HG03139 (cell line): ENCODE measurements around the gene JAG1.

ENCODE experiments used
- ATAC-seq: cut with Tn5 transposase; IDR thresholded peaks from one replicate; pipeline ENCODE4 v1.9.1; 2021; ENCODE audit not compliant: unreplicated experiment

JAG1 gene

DNA sequence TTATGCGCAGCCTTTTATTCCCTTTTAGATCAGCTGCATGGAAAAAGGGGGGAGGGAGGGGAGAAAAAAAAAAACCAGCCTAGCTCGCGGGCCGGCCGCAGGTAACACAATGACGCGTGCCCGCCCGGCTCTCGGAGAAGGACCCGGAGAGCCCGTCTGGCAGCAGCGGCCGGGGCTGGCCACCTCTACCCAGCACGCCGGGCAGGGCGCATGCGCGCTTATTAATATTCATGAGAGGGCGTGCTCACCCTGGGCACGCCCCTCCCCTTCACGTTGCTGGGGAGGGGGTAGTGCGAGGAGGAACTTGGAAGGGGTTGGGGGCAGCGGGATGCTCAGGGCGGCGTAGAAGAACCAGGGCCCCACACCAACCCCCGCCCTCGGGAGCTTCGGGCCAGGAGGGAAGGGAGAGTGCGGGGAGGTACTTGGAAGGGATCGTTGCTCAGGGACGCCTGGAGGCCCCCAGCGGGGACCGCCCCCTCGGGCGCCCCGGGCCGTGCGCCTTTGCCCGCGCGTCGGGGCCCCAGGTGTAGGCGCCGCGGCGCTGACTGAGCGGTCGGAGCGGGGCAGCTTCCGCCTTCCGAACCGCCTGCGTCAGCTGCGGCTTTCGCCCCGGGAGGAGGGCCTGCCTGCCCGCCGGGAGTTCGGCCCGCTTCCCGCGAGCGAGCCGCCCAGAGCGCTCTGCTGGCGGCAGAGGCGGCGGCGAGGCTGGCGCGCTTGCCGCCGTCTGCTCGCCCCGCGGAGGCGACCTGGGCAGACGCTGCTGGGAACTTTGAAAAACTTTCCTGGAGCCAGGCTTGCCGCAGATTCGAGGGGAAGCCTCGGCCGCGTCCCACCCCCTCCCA lies at the start of gene JAG1:
JAG1 (minus strand) TSS at position 158 of the 842 bp plus-strand sequence. CDS start 469 bp downstream, outside the sequence.
- peak; percentile 48 for ATAC-seq

DNA sequence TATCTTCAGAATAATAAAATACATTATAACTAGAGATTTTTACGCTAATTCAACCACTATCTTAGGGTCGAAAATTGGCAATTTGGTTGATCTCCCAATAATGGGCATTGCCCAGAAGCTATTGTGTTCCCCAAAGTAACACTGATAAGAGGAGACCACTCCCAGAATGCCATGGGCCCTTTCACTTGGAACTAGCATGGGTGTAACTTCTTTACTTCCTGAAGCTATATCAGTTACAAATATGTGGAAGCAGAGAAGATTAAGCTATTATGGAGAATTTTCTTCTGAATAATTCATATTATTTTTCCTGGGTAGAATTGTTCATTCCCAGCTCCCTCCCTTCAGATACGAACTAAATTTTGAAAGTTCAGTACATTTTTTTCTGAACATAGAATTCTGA lies 48.2 kb upstream of the JAG1 start:
- no peak for ATAC-seq

DNA sequence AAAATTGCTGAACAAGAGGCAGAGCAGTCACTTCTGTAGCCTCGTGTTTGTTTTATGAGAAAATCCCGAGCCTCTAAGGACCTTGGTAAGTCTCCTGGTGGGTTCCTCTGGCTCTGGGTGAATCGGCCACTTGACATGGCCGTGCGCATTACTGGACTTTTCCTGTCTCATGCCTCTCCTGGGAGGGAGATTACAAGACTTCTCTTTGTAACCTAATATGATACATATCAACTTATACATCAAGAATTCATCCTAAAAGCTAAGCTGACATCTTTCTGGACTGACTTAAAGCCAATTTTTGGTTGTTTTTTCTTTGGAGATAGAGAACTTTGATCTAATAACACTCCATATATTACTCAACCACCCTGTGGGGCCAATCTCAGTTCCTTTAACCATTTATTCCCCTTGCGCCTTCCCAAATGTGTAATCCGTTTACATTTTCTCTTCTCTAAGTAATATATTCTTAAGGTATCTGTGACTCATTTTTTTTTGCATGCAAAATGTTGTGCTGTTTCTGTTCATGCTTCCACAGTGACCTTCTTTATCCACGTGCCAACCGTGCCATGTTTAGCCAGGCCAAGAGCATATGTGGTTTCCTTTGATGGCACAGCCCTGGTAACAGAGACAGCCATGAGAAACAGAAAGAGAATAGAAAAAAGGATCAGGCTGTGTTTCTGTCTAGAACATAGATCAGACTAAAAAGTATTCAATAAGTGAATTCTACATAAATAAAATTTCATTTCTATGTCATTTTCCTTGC lies 47.5 kb upstream of the JAG1 start:
- ATAC-seq = no peak

DNA sequence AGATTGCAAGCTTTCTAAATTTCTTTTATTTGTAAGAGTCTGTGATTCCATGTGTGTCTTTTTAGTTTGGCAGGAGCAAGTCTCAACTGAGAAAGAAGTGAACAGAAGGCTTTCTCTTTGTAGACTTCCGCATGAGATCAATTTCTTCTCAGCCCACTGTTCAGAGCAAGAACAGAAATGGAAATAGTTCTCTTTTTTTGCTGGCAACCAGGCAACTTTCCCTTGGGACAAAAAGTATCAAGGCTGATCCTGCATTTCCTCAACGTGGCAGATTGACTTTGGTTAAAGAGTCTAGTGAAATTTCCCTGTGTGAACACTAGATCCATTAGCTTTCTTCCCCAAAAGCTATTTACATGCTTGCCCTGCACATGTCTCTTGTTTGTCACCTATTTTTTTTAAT lies 46.8 kb upstream of the JAG1 start:
- no peak for ATAC-seq

DNA sequence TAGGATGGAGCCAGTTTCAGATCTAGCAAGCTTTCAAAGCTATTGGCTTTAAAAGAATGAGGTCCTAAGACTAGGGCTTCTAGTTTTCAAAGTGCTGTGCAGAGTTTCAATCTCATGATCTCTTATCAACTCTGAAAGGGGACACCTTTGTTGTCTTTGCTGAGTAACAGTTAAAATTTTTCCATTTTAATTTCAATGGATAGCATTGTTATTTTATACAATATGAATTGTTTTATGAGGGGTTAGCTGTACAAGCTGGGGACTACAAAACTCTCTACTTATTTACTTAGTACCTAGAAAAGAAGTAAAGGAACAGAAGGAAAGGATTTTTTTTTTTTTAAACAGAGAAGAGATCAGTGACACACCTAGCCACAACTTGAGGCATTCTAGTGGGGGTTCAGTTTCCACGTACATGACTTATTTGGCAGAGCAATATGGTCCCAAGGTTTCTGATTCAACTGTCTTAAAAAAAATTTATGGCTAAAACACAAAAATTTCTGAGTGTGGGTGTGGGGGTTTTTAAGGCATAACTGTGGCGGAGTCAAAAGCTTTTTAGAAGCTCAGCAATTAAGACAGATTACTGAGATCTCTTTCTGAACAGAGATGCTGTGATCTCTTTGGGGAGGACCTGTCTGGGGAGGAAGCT lies 46.1 kb upstream of the JAG1 start:
- ATAC-seq = no peak

DNA sequence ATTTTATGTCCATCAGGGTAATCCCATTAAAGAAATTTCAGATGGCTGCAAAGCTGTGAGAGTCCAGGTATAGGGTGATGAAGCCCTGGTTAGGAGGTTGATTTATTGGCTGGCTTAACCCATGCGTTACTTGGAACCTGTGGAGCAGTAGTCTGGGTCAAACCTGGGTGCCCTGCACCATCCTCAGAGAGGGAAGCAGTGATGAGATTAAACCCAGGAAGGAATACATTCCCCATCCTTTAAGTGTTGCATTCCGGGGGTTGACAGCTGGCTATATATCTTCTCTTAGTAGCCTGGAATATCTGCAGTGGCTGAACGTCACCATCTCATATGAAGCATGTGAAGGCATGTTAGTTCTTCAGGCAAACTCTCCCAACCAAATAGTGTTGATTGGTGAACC lies 44.9 kb upstream of the JAG1 start:
- no peak for ATAC-seq

DNA sequence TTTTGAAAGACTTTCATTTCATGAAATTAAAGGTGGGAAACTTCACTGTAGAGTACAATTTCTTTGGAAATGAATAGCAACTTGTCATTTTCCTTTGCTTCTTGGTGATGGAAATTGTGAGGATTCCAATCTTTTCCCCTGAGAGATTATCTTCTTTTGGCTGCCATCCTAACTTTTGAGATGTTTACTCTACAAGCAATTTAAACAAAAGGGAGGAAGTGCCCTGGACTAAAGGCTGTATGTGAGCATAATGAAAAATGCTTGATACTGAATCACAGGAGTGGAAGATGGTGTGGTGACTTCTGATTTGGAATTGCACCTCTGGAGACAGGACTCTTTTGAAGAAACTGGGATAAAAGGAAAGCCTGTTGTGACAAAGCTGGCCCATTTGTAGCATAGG lies 43.1 kb upstream of the JAG1 start:
- no peak for ATAC-seq

DNA sequence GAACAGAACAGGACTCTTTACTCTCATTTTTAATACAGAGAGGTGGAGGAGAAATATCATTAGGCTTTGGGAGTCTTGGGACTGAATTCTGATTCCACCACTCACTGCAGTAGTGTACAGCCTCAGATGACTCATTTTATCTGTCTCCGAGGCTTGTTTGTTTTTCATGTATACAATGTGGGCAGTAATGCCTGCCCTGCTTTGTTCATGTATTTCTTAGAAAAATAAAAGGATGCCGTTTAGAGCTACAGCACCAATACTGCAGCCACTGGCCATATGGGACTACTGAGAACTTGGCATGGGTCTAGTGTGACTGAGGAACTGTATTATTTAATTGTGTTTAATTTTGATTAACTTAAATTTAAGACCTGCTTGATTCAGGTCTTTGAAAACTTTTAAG lies 41.2 kb upstream of the JAG1 start:
- no peak for ATAC-seq

DNA sequence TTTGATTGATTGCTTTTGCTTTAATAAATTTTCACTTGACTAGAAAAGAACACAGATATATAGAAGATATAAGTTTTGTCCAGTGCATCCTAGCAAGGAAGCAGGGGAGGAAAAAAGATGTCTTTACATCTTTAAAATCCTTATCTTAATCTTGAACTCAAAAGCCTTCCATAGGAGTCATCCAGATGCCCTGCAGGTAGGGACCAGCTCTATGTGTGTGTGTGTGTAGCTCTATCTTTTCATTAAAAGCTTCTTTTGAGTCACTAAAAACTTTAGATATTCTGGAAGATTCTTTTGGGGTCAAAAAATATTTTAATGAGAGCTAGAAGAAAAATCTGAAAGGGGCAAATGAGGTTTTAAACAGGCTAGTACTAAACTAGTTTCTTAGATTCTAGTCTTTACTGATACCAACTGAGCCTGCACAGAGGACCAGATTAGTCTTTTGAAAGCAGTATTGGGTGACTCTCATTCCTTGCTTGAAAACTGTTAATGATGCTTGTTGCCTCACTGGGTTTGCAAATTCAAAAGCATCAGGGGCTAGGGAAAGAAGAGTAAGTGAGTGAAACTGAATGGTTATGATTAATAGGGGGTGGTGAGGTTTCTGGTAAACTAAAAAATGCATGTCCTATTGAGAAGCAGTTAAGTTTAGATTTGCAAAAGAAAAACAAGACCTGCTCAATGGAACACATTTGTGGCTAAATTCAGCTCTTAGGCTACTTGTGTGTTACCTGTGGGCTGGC lies 40.6 kb upstream of the JAG1 start:
- no peak for ATAC-seq

DNA sequence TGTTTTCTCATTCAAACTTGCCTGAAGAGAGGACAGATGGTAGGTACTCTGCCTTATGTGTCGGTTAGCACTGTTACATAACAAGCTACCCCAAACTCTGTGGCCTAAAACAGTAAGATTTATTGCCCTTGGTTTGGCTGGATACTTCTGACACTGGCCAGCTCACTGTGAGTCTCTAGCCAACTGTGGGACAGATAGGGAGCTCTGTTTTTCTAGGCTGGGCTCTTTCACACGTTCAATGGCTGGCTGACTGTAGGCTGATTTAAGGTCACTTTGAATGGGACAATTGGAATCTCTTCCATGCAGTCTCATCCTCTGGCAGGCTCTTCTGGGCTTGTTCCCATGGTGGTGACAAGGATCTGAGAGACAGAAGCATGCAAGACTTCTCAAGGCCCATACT lies 39.4 kb upstream of the JAG1 start:
- ATAC-seq = no peak

DNA sequence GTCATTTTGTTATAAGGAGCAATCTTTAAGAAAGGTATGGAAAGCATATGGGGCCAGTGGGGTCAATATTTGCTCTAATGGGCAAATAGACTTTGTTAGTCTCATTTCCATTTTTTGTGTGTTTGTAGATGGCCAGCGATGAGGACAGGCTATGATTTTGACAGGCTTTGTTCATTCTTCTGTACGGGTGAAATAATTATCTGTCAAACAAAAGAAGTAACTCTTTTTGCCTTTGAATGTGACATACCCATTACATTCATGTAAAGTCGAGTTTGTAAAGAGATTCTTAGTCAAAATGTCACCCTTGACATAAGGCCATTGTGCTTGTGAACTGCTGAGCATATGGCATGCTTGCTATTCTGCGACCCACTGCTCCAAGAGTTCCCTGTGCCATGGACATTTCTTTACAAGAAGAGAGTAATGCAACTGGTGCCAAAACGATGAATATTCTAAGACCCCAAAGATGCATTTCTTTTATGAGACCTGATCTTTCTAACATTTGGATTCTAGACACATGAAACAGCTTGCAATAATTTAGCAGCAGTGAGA lies 38.2 kb upstream of the JAG1 start:
- ATAC-seq = no peak

DNA sequence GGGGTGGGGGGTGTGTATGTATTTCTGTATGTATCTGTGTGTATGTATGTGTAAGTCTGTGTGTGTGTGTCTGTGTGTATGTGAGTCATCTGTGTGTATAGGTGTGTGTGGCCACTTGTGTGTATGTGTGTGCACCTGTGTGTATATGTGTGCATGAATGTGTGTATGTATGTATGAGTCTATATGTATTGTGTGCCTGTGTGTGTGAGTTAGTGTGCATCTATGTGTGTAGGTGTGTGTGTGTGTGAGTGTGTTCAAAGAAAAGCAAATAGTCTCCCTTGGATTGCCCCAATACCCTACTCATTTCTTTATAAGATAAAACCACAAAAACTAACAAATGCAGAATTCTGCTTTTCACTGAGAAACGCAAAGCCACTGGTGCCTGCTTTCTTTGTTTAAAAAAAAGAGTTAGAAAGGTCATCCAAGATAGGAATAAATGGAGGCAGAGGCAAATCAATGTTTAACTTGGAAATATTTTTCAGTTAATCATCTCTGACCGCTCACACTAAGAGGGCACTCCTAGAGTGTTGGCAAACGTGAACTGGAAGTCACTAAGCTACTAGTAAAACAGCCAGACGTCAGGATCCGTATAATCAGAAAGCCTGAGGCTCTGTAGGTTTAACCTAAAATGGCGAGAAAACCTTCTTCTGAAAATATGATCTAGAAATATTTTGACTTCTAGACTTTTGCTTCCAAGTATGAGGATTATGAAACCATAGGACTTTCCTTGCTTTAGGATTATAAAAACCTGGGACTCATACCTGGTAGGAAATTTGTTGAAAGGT lies 37.4 kb upstream of the JAG1 start:
- no peak for ATAC-seq

DNA sequence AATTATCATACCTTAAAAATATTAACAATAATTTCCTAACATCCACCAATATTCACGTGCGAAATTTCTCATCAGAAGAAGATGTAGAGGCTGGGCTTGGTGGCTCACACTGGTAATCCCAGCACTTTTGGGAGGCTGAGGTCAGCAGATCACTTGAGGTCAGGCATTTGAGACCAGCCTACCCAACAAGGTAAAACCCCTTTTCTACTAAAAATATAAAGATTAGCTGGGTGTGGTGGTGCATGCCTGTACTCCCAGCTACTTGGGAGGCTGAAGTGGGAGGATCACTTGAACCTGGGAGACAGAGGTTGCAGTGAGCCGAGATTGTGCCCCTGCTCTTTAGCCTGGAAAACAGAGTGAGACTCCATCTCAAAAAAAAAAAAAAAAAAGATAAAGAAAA lies 36.1 kb upstream of the JAG1 start:
- no peak for ATAC-seq

DNA sequence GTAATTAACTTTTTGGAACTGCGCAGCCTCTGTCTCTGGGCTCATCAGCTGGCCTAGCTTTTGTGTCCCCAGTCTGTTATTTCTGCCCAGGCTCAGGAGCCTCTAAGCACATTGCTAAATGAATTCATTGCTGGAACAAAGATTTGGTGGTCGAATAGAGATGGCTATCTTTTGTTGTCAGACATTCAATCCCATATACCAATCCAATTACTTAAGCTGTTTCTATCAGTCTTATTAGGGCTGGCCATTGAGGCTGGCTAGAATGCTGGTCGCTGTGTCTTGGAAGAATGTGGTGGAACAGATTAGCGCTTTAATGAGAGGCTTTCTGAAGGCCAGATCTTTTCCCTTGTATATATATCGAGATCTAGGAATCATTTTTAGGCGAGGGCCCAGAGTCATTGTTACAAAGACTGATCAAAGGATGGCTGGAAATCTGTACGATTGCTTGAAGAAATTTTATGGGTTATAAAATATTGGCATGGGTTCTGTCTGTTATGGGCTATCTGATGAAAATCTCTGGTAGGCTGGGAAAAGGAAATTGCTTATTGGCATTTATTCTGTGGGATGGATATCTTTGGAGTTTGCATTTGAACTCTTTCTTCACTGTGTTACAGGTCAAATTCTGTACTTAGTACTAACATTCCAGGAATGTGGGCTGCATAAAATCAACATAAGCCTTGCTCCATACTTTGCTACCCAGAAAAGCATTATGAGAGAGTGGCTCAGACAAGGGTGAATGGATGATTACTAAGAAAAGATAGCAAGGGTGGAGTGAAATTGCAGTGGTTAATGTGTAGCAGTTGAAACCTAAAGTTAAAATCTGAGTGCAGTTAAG lies 34.8 kb upstream of the JAG1 start:
- ATAC-seq = no peak

DNA sequence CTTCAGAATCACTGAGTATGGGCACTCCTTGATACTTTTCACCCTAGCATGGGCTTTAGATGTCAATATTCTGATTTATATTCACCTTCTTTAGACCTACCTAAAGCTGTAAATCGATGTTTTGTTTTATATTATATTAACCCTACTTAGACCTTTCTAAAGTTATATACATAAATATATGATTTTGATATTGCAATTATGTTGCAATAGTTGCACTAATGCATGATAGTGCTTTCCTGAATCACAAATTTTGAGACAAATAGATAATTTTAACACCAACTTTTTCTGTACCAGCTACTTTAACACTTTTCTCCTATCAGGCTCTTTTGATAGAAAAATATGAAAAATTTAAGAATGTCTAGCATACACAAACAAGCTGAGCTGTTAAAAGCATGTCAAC lies 34.0 kb upstream of the JAG1 start:
- ATAC-seq = no peak

DNA sequence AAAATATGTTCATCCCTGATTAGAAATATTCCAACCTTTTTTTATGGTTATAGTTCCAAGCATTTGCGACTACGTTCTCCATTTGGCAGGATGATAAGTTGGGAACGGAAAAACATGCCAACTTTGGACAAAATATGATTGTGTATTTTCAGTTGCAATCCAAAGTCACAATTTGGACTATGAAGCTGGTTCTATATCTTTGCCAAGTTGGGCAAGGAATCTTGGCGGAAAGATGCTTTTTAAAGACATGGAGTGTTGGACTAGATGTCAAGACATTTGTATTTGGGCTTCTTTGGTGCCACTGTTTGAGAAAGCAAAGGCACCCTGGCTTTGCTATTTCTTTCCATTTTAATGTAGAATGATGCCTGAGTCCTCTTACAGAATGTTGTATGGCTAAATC lies 33.3 kb upstream of the JAG1 start:
- ATAC-seq = no peak

DNA sequence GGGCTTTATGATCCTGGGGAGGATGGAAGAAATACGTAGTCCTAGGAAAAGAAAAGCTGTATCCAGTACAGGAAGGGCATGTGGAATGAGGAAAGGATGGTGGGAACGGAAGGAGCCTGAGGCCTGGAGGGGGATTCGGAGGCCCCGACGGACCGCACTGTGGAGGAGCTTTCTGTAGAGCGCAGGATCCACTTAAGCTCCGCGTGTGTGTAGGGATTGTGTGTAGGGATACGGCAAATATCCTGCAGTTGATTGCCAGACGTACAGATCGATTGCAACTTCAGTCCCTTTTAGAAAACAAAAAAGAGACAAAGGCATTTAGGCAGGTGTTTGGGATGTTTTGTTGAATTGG lies 32.6 kb upstream of the JAG1 start:
- ATAC-seq = no peak

DNA sequence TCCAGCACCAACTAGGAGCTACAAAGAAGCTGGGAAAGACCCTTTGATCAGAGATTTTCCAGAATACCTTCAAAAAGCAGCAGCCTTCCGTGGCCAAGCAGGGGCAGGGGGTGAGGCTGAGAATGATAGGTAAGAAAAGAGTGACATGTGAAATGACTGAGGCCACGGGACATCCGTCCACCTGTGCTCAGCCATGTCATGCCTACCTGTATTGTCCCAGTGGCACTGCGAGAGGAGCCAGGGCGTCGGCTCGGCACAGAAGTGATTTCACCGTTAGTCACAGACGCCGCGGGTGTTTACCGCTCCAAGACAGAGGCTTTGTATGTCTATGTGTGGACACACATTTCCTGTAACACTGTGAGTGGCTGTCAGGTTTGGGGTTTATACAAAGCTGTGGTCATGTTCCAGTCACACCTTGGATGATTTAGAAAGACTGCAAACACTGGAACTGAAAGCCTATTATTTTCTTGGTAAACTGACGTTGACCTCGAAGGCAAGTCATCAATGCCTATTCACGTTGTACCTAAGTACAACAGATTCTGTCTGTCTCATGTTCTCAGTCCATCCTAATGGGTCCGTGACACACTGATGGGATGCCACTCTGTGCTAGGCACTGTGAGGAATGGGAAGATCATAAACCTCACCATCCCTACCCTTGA lies 32.1 kb upstream of the JAG1 start:
- no peak for ATAC-seq

DNA sequence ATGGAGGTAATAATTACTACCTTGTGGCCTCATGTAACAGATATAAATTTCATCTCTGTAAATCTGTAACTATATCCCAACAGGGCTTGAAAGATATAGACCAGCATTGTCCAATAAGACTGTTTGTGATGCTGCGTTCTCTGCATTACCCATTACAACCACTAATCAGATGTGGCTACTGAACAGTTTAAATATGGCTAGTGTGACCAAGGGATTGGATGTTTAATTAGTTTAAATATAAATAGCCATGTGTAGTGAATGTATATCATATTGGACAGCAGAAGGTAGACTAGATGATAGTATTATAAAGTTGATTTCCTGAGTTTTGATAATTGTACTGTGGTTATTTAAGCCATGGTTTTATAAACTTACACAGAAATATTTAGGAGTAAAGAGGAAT lies 27.8 kb upstream of the JAG1 start:
- ATAC-seq = no peak
